Measurements from ENCODE around the gene AGL.
"Not testable (repeated sequence)": the region's sequence is repeated elsewhere in the genome, so short reads cannot be mapped to it uniquely, and the experiment has no call there.

Gene AGL

GRCh38 chr1:99970713-99971255 is 120.6 kb downstream of the AGL start:
- no peaks in the 10 kb centered on the region for H3K9me2 ChIP-seq (replicated peaks; ENCODE audit: insufficient read depth, low read length)
- no peak overlapping the region for H3K27ac ChIP-seq (ENCODE audit: low read length)
- H3K36me3 ChIP-seq (replicated peaks; ENCODE audit: insufficient read depth, low read length), result no peaks in the 10 kb centered on the region
- peak overlapping the region; percentile 60 for H3K4me2 ChIP-seq (ENCODE audit: low read depth, low read length)
- H3K9me3 ChIP-seq (replicated peaks; ENCODE audit: insufficient read depth, low read length), result no peaks in the 10 kb centered on the region
- no peak for TF ChIP-seq CTCF (IDR thresholded peaks at IDR 0.05; ENCODE audit: low read length)
- no peak for TF ChIP-seq EZH2 (optimal IDR thresholded peaks at IDR 0.05; ENCODE audit: low read depth, low read length)
- no peak for TF ChIP-seq EZH2phosphoT487 (IDR thresholded peaks at IDR 0.05; ENCODE audit: low read length)
- H3K4me1 ChIP-seq (ENCODE audit: low read length), result 0 out of 2 replicates have a peak, but pooled peaks cover 5% of the 10 kb centered on the region
- peak overlapping the region; percentile 73 for H3K4me3 ChIP-seq (ENCODE audit: low read length)
- peak overlapping the region; percentile 97; the same call in 1 of the 2 replicates for H2AFZ ChIP-seq (ENCODE audit: low read length)
- no peaks in the 10 kb centered on the region for H3K27me3 ChIP-seq (replicated peaks; ENCODE audit: insufficient read depth, low read length)
- peak overlapping the region; percentile 40; the same call in 1 of the 2 replicates for H3K9ac ChIP-seq (ENCODE audit: low read length)
- no peaks in the 10 kb centered on the region for H4K20me1 ChIP-seq (ENCODE audit: insufficient read depth, low read length)
- peaks cover 9% of the 10 kb centered on the region for H3K79me2 ChIP-seq (ENCODE audit: low read length)
- no peak for DNase-seq
- no peaks in the 10 kb centered on the region for H3F3A ChIP-seq (ENCODE audit: insufficient read depth, low read length)

GRCh38 chr1:99972066-99972465 is 121.9 kb downstream of the AGL start:
- H4K20me1 ChIP-seq (ENCODE audit: insufficient read depth, low read length); H3K79me2 ChIP-seq (ENCODE audit: low read length); H3K27me3 ChIP-seq (replicated peaks; ENCODE audit: insufficient read depth, low read length); H3F3A ChIP-seq (ENCODE audit: insufficient read depth, low read length); H3K9me2 ChIP-seq (replicated peaks; ENCODE audit: insufficient read depth, low read length); H3K27ac ChIP-seq (ENCODE audit: low read length); H3K4me3 ChIP-seq (ENCODE audit: low read length); H3K36me3 ChIP-seq (replicated peaks; ENCODE audit: insufficient read depth, low read length); H2AFZ ChIP-seq (ENCODE audit: low read length); H3K9me3 ChIP-seq (replicated peaks; ENCODE audit: insufficient read depth, low read length); H3K9ac ChIP-seq (ENCODE audit: low read length); H3K4me2 ChIP-seq (ENCODE audit: low read depth, low read length); H3K4me1 ChIP-seq (ENCODE audit: low read length); DNase-seq: not testable (repeated sequence)
